ENCODE data around the gene SAE1. TPM values are rescaled to one million over a fixed set of nuclear protein-coding genes. Genes with fewer than 3 reads are reported as not detected.

The SAE1 gene
- total and polyA plus RNA-seq, 2 experiments from 2014 or later, result 97.2 to 112 TPM

DNA sequence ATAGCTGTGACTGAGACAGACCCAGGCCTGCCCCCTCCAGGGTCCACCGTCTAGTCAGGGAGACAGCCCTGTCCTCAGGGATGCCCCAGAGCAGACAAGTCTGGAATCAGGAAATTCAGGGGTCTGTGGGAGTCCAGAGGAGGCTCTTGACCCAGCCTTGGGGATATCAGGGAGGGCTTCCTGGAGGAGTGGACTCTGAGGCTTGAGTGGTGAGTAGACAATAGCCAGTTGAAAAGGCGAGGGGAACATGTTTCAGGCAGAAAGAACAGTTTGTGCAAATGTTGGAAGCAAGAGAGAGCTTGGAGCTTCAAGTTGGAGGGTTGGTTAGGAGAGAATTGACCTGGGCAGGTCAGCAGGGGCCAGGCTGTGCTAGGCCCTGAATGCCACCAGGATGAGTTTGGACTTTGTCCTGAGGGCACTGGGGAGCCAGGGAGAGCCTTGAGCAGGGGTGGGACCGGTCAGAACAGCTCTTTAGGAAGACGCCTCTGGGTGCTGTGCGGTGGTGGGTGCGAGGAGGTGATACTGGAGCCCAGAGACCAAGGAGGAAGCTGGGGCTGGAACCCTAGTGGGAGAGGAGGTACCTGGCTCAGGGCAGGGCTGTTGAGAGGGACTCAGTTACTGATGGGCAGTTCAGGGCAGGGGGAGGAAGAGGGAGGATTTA is 128.4 kb downstream of the SAE1 start:
- Histone ChIP-seq H3K4me3 (no peak overlapping the region), H3K9me2 (replicated peaks; ENCODE audit: insufficient read depth) (no peaks in the 10 kb centered on the region), H3K27ac (peak overlapping the region; percentile 92), H3K4me1 (ENCODE audit: insufficient read depth) (peaks cover 19% of the 10 kb centered on the region), H3K9me3 (ENCODE audit: low read depth) (no peaks in the 10 kb centered on the region), H2AFZ (no peak overlapping the region), H3K79me2 (peaks cover 21% of the 10 kb centered on the region), H3K4me2 (peak overlapping the region; percentile 86), H3K36me3 (replicated peaks; ENCODE audit: insufficient read depth, low read depth) (no peaks in the 10 kb centered on the region), H3K27me3 (no peaks in the 10 kb centered on the region), H4K20me1 (ENCODE audit: insufficient read depth, poor library complexity, severe bottlenecking) (no peaks in the 10 kb centered on the region)
- DNase-seq (ENCODE audit: low spot score), result no peak
- 89% methylated on average over 6 of the region's 6 CpGs for WGBS (ENCODE audit: low lambda C conversion rate, missing lambda C conversion rate)
- TF ChIP-seq EZH2 (IDR thresholded peaks at IDR 0.05; ENCODE audit: borderline replicate concordance) (no peak), EZH2phosphoT487 (IDR thresholded peaks at IDR 0.05; ENCODE audit: low read depth, severe bottlenecking, unreplicated experiment) (no peak)
- TF ChIP-seq, protein P1, sequence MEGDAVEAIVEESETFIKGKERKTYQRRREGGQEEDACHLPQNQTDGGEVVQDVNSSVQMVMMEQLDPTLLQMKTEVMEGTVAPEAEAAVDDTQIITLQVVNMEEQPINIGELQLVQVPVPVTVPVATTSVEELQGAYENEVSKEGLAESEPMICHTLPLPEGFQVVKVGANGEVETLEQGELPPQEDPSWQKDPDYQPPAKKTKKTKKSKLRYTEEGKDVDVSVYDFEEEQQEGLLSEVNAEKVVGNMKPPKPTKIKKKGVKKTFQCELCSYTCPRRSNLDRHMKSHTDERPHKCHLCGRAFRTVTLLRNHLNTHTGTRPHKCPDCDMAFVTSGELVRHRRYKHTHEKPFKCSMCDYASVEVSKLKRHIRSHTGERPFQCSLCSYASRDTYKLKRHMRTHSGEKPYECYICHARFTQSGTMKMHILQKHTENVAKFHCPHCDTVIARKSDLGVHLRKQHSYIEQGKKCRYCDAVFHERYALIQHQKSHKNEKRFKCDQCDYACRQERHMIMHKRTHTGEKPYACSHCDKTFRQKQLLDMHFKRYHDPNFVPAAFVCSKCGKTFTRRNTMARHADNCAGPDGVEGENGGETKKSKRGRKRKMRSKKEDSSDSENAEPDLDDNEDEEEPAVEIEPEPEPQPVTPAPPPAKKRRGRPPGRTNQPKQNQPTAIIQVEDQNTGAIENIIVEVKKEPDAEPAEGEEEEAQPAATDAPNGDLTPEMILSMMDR (IDR thresholded peaks at IDR 0.05; ENCODE audit: poor library complexity), result no peak

MicroRNAs within 50 kb of the gene (microRNA counts, 767-probe panel; counts per million panel counts)
- not detected for microRNA hsa-miR-3190-5p

Small RNA genes within 50 kb of the gene (microRNA-seq; reads per million reads assigned to microRNA genes)
- gene MIR3190, result not detected
- gene MIR3191, result not detected

Small RNA genes within 50 kb of the gene (small RNA-seq; reads per million reads assigned to genes)
- gene MIR3190, result not detected

Other genes with a start within 250 kb of the SAE1 start
- 0.20 and 0.23 TPM in 2 replicates for gene NPAS1, start 111.0 kb upstream of the SAE1 start, total RNA-seq
- 4.5 and 5.5 TPM in 2 replicates for gene NPAS1, start 111.0 kb upstream of the SAE1 start, polyA plus RNA-seq
- gene TMEM160, start 82.2 kb upstream of the SAE1 start, total RNA-seq, result 21.1 and 31.0 TPM in 2 replicates
- 71.7 and 91.7 TPM in 2 replicates for gene TMEM160, start 82.2 kb upstream of the SAE1 start, polyA plus RNA-seq
- gene ZC3H4, start 17.1 kb upstream of the SAE1 start, total RNA-seq, result 11.7 and 13.1 TPM in 2 replicates
- gene ZC3H4, start 17.1 kb upstream of the SAE1 start, polyA plus RNA-seq, result 4.3 TPM in 2 replicates
- gene BBC3, start 100.4 kb downstream of the SAE1 start, total RNA-seq, result 8.0 and 9.9 TPM in 2 replicates
- gene BBC3, start 100.4 kb downstream of the SAE1 start, polyA plus RNA-seq, result 14.7 and 22.0 TPM in 2 replicates
- 5.2 and 7.9 TPM in 2 replicates for gene CCDC9, start 125.7 kb downstream of the SAE1 start, total RNA-seq
- 13.0 and 19.6 TPM in 2 replicates for gene CCDC9, start 125.7 kb downstream of the SAE1 start, polyA plus RNA-seq
- 1.7 and 1.9 TPM in 2 replicates for gene INAFM1, start 144.1 kb downstream of the SAE1 start, total RNA-seq
- 11.9 and 13.8 TPM in 2 replicates for gene INAFM1, start 144.1 kb downstream of the SAE1 start, polyA plus RNA-seq
- gene C5AR1, start 179.0 kb downstream of the SAE1 start, total RNA-seq, result 0.43 and 0.96 TPM in 2 replicates
- gene C5AR1, start 179.0 kb downstream of the SAE1 start, polyA plus RNA-seq, result 0.99 and 3.2 TPM in 2 replicates
- 0.53 TPM in 1 of 2 replicates, not detected in the other for gene C5AR2, start 201.3 kb downstream of the SAE1 start, total RNA-seq
- 0.24 TPM in 1 of 2 replicates, not detected in the other for gene C5AR2, start 201.3 kb downstream of the SAE1 start, polyA plus RNA-seq
- 9.3 and 10.7 TPM in 2 replicates for gene DHX34, start 218.5 kb downstream of the SAE1 start, total RNA-seq
- gene DHX34, start 218.5 kb downstream of the SAE1 start, polyA plus RNA-seq, result 17.6 and 18.2 TPM in 2 replicates

Measured in hepatocyte (in vitro differentiated cells).